NCI-H2107 (cell line): ENCODE data around the gene C2orf92.
"Not testable (repeated sequence)": the region's sequence is repeated elsewhere in the genome, so short reads cannot be mapped to it uniquely, and the experiment has no call there.

Experiments
- DNase-seq: peaks from one replicate; lab custom pipeline; 2025; lab: John Stamatoyannopoulos, UW

The C2orf92 gene

GRCh38 chr2:97660044-97660774, 9.3 kb upstream of the C2orf92 start:
- no peak for DNase-seq

DNA sequence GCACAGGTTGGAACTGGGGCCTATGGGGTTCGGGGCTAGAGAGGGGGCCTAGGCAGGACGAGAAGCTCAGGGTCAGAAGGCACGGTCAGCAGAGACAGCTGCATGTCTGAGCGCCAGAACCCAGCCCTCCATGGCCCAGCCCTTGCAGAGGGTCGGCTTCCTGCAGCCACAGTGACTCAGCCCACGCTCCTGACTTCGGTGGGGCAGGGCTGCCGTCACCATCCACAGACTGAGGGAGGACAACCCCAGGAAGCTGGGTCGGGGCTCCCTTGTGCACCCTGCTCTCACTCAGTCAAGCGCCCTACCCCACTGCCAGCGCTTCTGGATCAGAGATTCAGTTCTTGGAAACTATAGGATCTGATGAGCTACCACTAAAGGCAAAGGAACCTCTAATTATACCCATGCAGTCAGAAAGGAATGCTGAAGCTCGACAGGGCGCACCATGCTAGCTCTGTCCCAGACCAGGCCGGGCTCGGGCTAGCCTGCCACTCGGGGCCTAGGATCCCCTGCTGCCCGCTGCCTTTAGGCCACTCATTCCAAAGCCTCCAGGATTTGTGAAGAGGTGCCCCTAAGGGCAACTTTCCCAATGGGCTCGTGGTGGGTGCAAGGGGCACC, 8.6 kb upstream of the C2orf92 start:
- no peak for DNase-seq

DNA sequence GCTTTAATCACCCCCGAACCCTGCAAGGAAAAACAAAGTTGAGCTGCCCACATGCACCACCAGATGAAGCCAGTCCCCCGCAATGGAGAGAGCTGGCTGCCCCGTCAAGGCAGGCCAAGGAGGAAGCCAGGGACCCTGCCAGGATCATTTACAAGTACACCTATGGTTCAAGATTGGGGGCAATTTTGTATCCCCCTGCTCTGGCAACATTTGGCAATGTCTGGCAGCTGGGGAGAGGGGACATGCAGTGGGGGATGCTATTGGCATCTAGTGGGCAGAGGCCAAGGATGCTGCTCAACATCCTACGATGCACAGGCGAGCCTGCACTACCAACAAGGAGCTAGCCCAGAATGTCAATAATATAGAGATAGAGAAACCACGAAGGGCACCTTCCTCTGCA, 7.6 kb upstream of the C2orf92 start:
- DNase-seq = no peak

GRCh38 chr2:97662386-97662894, 7.1 kb upstream of the C2orf92 start:
- DNase-seq = no peak

GRCh38 chr2:97662895-97663625, 6.5 kb upstream of the C2orf92 start:
- peak; percentile 22 for DNase-seq

DNA sequence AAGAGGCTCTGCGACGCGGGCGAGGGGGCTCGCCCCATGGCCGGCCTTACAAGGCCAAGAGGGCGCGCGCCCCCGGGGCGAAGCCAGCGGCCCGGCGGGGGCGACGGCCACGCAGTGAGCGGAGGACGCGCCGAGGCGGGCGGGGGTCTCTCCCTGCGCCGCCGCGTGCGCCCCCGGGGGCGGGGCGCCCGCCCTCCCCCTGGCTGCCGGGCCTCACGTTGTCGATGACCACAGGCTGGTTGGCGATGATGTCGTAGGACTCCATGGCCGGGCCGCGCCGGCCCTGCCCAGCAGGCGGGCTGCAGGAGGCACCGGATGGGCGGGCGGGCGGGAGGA, 5.9 kb upstream of the C2orf92 start:
- no peak for DNase-seq

GRCh38 chr2:97663962-97664635, 5.4 kb upstream of the C2orf92 start, which contains the start of gene ACTR1B:
ACTR1B (minus strand) TSS chr2:97664044; CDS start chr2:97663890, 154 bp downstream.
- peak; percentile 94 for DNase-seq

GRCh38 chr2:97664636-97664970, 4.9 kb upstream of the C2orf92 start:
- DNase-seq = no peak

DNA sequence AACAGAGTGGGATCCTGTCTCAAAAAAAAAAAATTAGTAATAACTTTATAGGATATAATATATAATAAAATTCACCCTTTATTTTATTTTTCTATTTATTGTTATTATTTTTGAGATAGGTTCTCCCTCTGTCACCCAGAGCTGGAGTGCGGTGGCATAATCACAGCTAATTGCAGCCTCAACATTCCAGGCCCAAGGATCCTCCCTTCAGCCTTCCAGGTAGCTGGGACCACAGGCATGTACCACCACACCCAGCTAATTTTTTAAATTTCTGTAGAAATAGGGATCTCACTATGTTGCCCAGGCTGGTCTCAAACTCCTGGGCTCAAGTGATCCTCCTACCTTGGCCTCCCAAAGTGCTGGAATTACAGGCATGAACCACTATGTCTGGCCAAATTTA, 958 bp downstream of the C2orf92 start:
- no peak for DNase-seq

- no peak for DNase-seq
Measured at GRCh38 chr2:97671526-97671925, 2.0 kb downstream of the C2orf92 start.

GRCh38 chr2:97672606-97673140, 3.2 kb downstream of the C2orf92 start:
- DNase-seq = not testable (repeated sequence)

GRCh38 chr2:97673182-97673914, 3.8 kb downstream of the C2orf92 start:
- DNase-seq = no peak

DNA sequence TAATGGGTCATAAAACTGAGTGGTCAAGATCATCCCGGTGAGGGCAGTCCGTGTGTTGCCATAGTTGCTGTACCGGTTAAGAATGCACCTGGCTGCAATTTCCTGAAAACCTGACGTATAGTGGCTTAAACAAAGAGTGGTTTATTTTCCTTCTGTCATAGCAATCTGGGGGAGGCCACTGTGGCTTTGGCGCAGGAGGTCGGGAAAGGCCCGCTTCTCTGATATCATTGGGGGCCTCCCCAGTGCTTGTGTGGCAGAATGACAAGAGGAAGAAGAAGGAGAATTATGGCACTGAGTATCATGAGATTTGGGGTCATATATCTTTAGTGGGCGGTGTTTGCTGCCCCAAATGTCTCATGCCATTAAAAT, 4.4 kb downstream of the C2orf92 start:
- DNase-seq = no peak

DNA sequence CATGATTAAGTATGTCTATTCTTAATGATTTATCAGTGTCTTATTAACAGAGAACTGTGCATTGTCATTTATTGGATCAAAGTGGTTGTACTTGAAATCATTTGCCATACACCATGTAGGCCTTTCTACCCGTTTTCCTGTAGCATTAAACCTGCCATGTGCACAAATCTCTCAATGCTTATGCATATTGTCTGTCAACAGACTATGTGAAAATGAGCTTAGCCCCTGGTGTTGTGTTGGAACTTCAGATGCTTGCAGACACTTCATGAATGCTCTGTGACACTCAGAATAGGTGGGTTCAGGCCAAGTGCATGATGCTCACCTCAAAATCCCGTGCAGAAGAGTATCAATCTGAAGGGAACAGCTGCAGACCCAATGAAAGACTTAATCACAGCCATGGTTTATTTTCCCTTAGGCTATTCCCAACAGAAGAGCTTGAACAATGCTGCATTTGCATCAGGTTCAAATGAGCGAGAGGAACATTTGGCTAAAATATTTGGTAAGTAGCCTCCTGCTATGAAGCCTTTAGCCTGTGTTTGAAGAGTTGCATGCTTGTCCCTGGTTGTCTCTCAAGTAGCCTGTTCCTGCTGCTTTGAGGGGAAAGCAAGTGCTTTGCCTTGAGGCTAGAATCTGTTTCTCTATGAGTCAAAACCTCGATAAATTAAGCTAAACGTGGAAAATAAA, 6.1 kb downstream of the C2orf92 start:
- no peak for DNase-seq

DNA sequence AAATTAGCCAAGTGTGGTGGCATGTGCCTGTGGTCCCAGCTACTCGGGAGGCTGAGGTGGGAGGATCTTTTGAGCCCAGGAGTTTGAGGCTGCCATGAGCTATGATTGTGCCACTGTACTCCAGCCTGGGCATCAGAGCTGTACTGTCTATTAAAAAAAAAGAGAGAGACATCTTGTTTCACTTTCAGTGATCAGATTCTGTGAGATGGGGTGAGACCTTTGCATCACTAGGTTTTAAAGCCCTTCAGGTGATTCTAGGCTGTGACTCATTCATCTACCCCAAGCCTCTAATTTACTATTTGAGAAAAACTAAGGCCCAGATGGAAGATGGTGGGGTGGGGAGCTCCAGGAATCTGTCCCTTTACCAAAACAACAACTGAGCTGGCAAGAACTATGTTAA, 7.1 kb downstream of the C2orf92 start:
- no peak for DNase-seq

GRCh38 chr2:97677480-97677879, 8.0 kb downstream of the C2orf92 start:
- no peak for DNase-seq

DNA sequence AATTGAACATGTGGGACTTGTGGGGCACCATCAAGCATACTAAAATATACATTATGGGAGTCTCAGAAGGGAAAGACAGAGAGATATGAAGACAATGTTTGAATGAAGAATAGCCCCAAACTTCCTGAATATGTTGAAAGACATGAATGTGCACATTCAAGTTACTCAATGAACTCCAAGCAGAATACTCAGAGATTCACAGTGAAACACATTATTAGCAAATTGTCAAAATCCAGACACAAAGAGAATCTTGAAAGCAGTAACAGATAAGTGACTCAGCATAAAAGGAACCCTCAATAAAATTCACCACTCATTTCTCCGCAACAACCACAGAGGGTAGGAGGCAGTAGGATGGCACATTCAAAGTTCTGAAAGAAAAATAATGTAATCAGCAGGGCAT, 8.8 kb downstream of the C2orf92 start:
- no peak for DNase-seq

- not testable (repeated sequence) for DNase-seq
Measured at GRCh38 chr2:97687235-97687634, 17.7 kb downstream of the C2orf92 start.

- DNase-seq = no peak
Measured at GRCh38 chr2:97688062-97688827, 18.7 kb downstream of the C2orf92 start.

- DNase-seq = no peak
Measured at GRCh38 chr2:97691166-97691565, 21.7 kb downstream of the C2orf92 start.
